ENCODE measurements around the gene SORCS2. TPM values are rescaled to one million over a fixed set of nuclear protein-coding genes. Genes with fewer than 3 reads are reported as not detected.

The SORCS2 gene
- total RNA-seq, 1 donor from 2014 or later = 13.4 TPM

GRCh38 chr4:7649411-7649740 lies 457.0 kb downstream of the SORCS2 start:
- no peak overlapping the region for H3K27ac Mint-ChIP-seq
- no peaks in the 10 kb centered on the region for H3K9me3 Mint-ChIP-seq
- no peak for DNase-seq (ENCODE audit: extremely low spot score, unreplicated experiment)
- H3K27me3 Mint-ChIP-seq = peaks cover 3% of the 10 kb centered on the region
- TF ChIP-seq, protein P1, sequence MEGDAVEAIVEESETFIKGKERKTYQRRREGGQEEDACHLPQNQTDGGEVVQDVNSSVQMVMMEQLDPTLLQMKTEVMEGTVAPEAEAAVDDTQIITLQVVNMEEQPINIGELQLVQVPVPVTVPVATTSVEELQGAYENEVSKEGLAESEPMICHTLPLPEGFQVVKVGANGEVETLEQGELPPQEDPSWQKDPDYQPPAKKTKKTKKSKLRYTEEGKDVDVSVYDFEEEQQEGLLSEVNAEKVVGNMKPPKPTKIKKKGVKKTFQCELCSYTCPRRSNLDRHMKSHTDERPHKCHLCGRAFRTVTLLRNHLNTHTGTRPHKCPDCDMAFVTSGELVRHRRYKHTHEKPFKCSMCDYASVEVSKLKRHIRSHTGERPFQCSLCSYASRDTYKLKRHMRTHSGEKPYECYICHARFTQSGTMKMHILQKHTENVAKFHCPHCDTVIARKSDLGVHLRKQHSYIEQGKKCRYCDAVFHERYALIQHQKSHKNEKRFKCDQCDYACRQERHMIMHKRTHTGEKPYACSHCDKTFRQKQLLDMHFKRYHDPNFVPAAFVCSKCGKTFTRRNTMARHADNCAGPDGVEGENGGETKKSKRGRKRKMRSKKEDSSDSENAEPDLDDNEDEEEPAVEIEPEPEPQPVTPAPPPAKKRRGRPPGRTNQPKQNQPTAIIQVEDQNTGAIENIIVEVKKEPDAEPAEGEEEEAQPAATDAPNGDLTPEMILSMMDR (conservative IDR thresholded peaks at IDR 0.05) = no peak
- no peak overlapping the region for H3K4me3 Mint-ChIP-seq
- peaks cover 28% of the 10 kb centered on the region for H3K4me1 Mint-ChIP-seq (ENCODE audit: unreplicated experiment)
- H3K36me3 Mint-ChIP-seq = no peaks in the 10 kb centered on the region

- H3K9me3 Mint-ChIP-seq = no peaks in the 10 kb centered on the region
- TF ChIP-seq, protein P1 (conservative IDR thresholded peaks at IDR 0.05) = no peak
- peak overlapping the region; percentile 24 for H3K27ac Mint-ChIP-seq
- peaks cover 4% of the 10 kb centered on the region for H3K27me3 Mint-ChIP-seq
- H3K4me1 Mint-ChIP-seq (ENCODE audit: unreplicated experiment) = peaks cover 30% of the 10 kb centered on the region
- DNase-seq (ENCODE audit: extremely low spot score, unreplicated experiment) = no peak
- H3K4me3 Mint-ChIP-seq = peak overlapping the region; percentile 8
- H3K36me3 Mint-ChIP-seq = no peaks in the 10 kb centered on the region
Observed at GRCh38 chr4:7649741-7650531, 457.6 kb downstream of the SORCS2 start.

DNA sequence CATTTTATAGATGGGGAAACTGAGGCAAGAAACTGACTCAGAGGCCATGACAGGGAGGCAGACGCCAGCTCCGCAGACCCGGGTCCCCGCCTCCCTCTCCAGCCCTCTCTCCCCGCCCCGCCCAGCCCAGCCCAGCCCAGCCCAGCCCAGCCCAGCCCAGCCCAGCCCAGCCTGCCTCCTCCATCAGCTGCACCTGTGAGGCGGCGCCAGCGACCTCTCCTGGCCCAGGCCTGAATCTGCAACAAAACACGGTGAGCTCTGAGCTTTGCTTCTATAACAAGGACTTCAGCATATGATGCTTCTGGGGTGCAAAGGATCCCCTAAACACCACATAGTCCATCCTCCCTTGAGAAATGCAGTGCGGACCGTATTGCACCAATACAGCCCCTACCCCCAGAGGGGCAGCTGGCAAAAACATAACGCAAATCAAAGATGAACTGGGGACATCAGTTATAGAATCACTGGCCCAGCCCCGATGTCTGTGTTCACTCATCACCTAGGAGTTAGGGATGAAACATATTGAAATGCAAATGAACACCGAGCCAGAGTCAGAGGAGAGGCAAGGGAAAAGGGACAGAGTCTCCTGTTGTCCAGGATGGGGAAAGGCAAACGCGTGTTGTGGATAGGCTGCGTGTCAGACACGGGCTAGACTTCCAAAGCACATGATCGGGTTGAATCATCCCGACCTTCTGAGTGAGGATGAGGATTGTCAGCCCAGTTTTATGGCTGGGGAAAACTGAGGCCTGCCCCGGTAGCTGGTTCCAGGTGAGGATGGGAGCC lies 458.5 kb downstream of the SORCS2 start:
- Mint-ChIP-seq H3K4me3 (peak overlapping the region; percentile 20), H3K4me1 (ENCODE audit: unreplicated experiment) (peaks cover 37% of the 10 kb centered on the region), H3K9me3 (no peaks in the 10 kb centered on the region), H3K27me3 (peaks cover 6% of the 10 kb centered on the region), H3K36me3 (no peaks in the 10 kb centered on the region), H3K27ac (peak overlapping the region; percentile 94)
- DNase-seq (ENCODE audit: extremely low spot score, unreplicated experiment) = no peak
- TF ChIP-seq, protein P1 (conservative IDR thresholded peaks at IDR 0.05) = peak; percentile 40

DNA sequence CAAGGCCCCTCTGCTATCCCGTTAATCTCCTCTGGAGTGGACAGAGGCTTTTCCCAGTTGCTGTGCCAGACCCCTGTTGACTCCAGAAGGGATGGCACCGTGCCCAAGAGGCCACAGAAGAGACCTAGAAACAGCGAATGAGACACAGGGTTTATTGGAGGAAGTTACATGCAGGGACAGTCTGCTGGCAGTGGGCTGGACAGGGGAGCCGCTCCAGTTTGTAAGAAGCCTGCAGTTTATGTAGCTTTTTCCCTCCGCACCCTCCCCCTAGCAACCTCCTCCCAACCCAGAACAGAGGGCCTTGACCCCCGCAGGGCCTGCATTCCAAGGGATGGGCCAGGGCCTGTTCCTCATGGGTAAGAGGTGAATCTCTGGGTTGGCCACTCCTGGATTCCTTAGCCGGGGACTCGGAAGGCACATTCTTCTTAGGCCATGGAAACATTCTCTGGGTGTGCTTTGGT lies 459.2 kb downstream of the SORCS2 start:
- no peaks in the 10 kb centered on the region for H3K9me3 Mint-ChIP-seq
- DNase-seq (ENCODE audit: extremely low spot score, unreplicated experiment) = no peak
- H3K36me3 Mint-ChIP-seq = no peaks in the 10 kb centered on the region
- H3K4me1 Mint-ChIP-seq (ENCODE audit: unreplicated experiment) = peaks cover 43% of the 10 kb centered on the region
- H3K4me3 Mint-ChIP-seq = peak overlapping the region; percentile 51
- TF ChIP-seq, protein P1 (conservative IDR thresholded peaks at IDR 0.05) = no peak
- peaks cover 6% of the 10 kb centered on the region for H3K27me3 Mint-ChIP-seq
- H3K27ac Mint-ChIP-seq = peak overlapping the region; percentile 94

- H3K27me3 Mint-ChIP-seq = peaks cover 6% of the 10 kb centered on the region
- H3K36me3 Mint-ChIP-seq = no peaks in the 10 kb centered on the region
- no peak for DNase-seq (ENCODE audit: extremely low spot score, unreplicated experiment)
- H3K27ac Mint-ChIP-seq = peak overlapping the region; percentile 94
- TF ChIP-seq, protein P1 (conservative IDR thresholded peaks at IDR 0.05) = no peak
- H3K4me3 Mint-ChIP-seq = peak overlapping the region; percentile 51
- H3K9me3 Mint-ChIP-seq = no peaks in the 10 kb centered on the region
- H3K4me1 Mint-ChIP-seq (ENCODE audit: unreplicated experiment) = peaks cover 43% of the 10 kb centered on the region
Observed at GRCh38 chr4:7652006-7652405, 459.7 kb downstream of the SORCS2 start.
